ENCODE results near the gene ELOVL6. TPM values are rescaled to one million over a fixed set of nuclear protein-coding genes. Genes with fewer than 3 reads are reported as not detected.
A peak's percentile ranks its signal among the peaks of the same experiment; 100 is the strongest.

Gene ELOVL6
- total and polyA plus RNA-seq, 10 of the 15 experiments (the other 5 are each of a cell fraction or from before 2014, with no cell fraction given): 3.9 to 33.5 (median 8.1) TPM

- no peak for TF ChIP-seq E2F4 (IDR thresholded peaks at IDR 0.05; ENCODE audit: low read depth, low read length)
- TF ChIP-seq KDM1A (IDR thresholded peaks at IDR 0.05; ENCODE audit: borderline replicate concordance): no peak
- no peak for TF ChIP-seq SREBF1 (IDR thresholded peaks at IDR 0.05; ENCODE audit: low read length)
- TF ChIP-seq PBX3 (IDR thresholded peaks at IDR 0.05; ENCODE audit: insufficient replicate concordance, low read depth, low read length): no peak
Measured at GRCh38 chr4:110007217-110007616, 191.2 kb downstream of the ELOVL6 start (continued).

- Histone ChIP-seq H3K4me3 (no peak overlapping the region), H3K27me3 (replicated peaks in 1 of 2; ENCODE audit: control insufficient read depth in 2 of 2, insufficient read depth in 2 of 2, low read length in 1 of 2) (no peaks in the 10 kb centered on the region), H3K4me2 (ENCODE audit: control insufficient read depth, insufficient read depth) (no peak overlapping the region), H2AFZ (ENCODE audit: control insufficient read depth, low read depth, low read length) (no peak overlapping the region), H3K27ac (ENCODE audit: control insufficient read depth, insufficient read depth) (no peak overlapping the region), H3K36me3 (ENCODE audit: control insufficient read depth in 2 of 2, insufficient read depth in 2 of 2, low read length in 1 of 2) (no peaks in the 10 kb centered on the region), H3K4me1 (ENCODE audit: control insufficient read depth, insufficient read depth, low read length) (peaks cover 4% of the 10 kb centered on the region; the same call in 1 of the 2 replicates), H3K9ac (ENCODE audit: control insufficient read depth, insufficient read depth, low read length) (no peak overlapping the region), H3K79me2 (ENCODE audit: control insufficient read depth, insufficient read depth, low read length) (no peaks in the 10 kb centered on the region), H4K20me1 (ENCODE audit: control insufficient read depth, insufficient read depth) (no peaks in the 10 kb centered on the region), H3K9me3 (replicated peaks; ENCODE audit: control insufficient read depth, insufficient read depth, low read length) (no peaks in the 10 kb centered on the region)
- DNase-seq (ENCODE audit: low read depth, low spot score) (peak; percentile 43), FAIRE-seq (peak; percentile 96), ATAC-seq (peak; percentile 91)
- in situ Hi-C loops (cut with MboI) (loop anchor here (10.0 to 25.0 kb wide), 2 partner anchors 309 to 1282 kb away; no protein-coding TSS in a partner anchor), intact Hi-C loops (cut with micrococcal nuclease; ENCODE audit: unreplicated experiment) (loop anchor here (1.0 to 5.0 kb wide), 5 partner anchors 192 to 510 kb away; partner anchors contain the start of gene ELOVL6)
- ChIA-PET SMC1A (ENCODE audit: uncharacterized antibody, unreplicated experiment) (interaction anchor here (0.6 to 6.9 kb wide), 31 partner anchors 12 to 516 kb away, joined by 3 to 114 read pairs (median 4); no protein-coding TSS in a partner anchor), POLR2A (no interaction called here), RAD21 (ENCODE audit: unreplicated experiment) (interaction anchor here (0.6 to 4.2 kb wide), 20 partner anchors 9 to 1620 kb away, joined by 3 to 52 read pairs (median 4); partner anchors contain the start of gene ELOVL6), CTCF (interaction anchor here (0.6 to 22.1 kb wide), 35 partner anchors 8 to 582 kb away, joined by 3 to 812 read pairs (median 5); no protein-coding TSS in a partner anchor)
- BruUV-seq (replicated peaks): no TSS peak
- 4% methylated on average over 1 of the region's 1 CpG for WGBS (ENCODE audit: insufficient coverage, insufficient replicate concordance, low lambda C conversion rate, missing lambda C conversion rate)
- TF ChIP-seq MXI1 (IDR thresholded peaks at IDR 0.05; ENCODE audit: low read depth, low read length) (no peak), IKZF2 (IDR thresholded peaks at IDR 0.05) (peak in 1 of 2 experiments; percentile 32; a peak in 1 of 4 replicates), SMC3 (IDR thresholded peaks at IDR 0.05; ENCODE audit: borderline replicate concordance, low read length) (peak; percentile 83; the same call in 1 of the 2 replicates), IRF4 (IDR thresholded peaks at IDR 0.05; ENCODE audit: low read depth, low read length) (0 out of 2 replicates have a peak, but pooled peaks have one; percentile 12), IKZF1 (conservative IDR thresholded peaks at IDR 0.05) (peak; percentile 28; the same call in 1 of the 2 replicates), SP1 (IDR thresholded peaks at IDR 0.05; ENCODE audit: low read depth, low read length) (no peak), ZNF592 (IDR thresholded peaks at IDR 0.05) (0 out of 2 replicates have a peak, but pooled peaks have one; percentile 13), TCF7 (IDR thresholded peaks at IDR 0.05; ENCODE audit: borderline replicate concordance) (no peak), RUNX3 (IDR thresholded peaks at IDR 0.05; ENCODE audit: low read length) (peak; percentile 37; the same call in 1 of the 2 replicates)
- TF ChIP-seq, protein P1, sequence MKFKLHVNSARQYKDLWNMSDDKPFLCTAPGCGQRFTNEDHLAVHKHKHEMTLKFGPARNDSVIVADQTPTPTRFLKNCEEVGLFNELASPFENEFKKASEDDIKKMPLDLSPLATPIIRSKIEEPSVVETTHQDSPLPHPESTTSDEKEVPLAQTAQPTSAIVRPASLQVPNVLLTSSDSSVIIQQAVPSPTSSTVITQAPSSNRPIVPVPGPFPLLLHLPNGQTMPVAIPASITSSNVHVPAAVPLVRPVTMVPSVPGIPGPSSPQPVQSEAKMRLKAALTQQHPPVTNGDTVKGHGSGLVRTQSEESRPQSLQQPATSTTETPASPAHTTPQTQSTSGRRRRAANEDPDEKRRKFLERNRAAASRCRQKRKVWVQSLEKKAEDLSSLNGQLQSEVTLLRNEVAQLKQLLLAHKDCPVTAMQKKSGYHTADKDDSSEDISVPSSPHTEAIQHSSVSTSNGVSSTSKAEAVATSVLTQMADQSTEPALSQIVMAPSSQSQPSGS (IDR thresholded peaks at IDR 0.05; ENCODE audit: low read length): 0 out of 2 replicates have a peak, but pooled peaks have one; percentile 43
Measured at GRCh38 chr4:110005461-110006056, 192.9 kb downstream of the ELOVL6 start.
